Measurements from ENCODE around the gene HOXA3.
A peak's percentile ranks its signal among the peaks of the same experiment; 100 is the strongest.

HOXA3 gene

DNA sequence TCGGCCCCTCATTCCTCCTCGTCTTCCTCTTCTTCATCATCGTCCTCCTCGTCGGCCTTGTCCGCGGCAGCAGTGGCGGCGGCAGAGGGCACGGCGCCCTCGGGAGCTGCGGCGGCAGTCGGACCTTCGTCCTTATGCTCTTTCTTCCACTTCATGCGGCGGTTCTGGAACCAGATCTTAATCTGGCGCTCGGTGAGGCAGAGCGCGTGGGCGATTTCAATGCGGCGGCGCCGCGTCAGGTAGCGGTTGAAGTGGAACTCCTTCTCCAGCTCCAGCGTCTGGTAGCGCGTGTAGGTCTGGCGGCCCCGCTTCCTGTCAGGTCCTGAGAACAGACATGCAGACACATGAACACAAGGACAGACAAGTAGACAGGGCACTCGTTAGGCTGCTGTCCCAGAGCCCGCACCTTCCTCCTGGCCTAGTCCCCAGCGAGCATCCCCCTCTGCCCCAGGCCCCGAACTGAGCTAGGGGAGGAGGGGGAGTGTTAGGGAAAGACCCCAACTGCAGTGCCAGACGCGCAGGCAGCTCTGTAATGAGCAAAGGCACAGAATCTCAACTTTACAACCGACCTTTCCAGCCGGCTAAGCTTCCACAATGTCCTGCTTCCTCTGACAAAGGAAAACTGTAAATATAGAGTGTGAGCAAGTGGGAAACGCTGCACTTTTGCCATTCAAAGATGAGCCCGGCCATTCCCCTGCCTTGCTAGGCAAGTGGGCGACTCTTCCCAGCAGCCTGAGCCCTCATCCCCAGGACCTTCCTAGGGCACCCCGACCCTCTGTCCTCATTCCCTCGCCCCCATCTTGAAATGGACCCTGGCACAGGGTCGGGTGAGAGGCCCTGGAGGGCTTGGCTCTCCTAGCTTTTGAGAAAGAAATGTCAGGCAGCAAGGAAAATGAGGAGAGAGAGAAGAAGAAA lies 2.8 kb upstream of the HOXA3 start:
- DNase-seq: peak; percentile 71

DNA sequence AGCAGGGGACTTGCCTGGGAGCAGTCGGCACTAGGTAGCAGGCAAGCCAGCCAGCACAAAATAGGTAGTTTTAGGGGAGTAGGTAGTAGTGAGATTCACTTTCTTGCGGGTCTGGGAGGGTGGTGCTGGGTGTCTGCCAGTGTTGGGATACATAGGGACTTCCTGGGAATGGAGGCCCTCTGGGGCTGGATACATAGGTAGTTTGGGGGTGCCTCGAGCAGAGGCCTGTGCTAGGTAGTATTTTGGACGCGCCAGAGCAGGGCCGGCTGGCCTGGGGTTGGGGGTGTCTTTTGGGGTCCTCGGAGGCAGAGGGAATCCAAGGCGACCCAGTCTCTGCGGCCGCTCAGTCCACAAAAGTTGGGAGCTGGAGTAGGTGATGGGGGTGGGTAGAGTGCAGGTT lies 2.0 kb upstream of the HOXA3 start:
- no peak for DNase-seq

DNA sequence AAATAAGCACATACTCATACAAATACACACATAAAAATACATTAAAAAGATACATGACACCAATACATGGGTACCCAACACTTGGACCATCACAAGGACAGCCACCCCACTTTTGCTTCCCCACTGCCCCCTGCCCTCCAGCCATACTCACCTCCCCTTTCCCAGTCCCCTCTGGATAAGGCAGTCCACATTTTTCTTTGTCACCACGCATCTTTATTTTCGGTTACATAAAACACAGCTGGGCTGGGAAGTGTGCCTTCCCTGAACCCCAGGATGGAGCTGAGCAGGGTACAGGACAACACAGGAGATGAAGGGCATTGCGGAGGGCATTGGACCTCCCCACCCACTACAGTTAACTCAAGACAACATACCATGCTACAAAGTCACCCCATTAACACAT lies 1.1 kb upstream of the HOXA3 start:
- no peak for DNase-seq

DNA sequence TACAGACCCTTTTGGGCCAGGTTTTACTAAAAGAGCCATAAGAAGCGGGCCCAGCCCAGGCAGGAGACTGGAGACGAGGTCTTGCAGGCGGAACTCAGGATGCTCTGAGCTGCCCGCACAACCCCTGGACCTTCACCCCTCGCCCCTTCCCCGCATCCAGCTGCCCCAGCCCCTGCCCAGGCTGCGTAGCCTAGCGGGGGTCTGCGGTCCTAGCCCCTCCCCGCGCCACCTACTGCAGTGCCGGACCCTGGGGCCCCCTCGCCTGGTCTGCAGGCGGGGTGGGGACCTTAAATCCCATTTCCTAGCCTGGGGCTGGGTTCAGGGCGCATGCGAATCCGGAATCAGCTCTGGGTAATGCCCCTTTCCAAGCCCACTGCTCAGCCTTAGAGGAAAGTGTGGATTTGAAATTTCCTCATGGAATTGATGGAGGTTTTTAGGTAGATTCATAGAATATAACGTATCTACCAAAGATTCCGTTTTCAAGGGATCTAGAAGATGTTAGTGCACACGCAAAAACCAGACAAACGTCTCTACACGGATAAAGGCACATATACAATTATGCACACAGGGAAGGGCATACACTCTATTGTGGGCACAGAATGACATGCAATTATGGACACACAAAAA lies 546 bp upstream of the HOXA3 start:
- DNase-seq: no peak

DNA sequence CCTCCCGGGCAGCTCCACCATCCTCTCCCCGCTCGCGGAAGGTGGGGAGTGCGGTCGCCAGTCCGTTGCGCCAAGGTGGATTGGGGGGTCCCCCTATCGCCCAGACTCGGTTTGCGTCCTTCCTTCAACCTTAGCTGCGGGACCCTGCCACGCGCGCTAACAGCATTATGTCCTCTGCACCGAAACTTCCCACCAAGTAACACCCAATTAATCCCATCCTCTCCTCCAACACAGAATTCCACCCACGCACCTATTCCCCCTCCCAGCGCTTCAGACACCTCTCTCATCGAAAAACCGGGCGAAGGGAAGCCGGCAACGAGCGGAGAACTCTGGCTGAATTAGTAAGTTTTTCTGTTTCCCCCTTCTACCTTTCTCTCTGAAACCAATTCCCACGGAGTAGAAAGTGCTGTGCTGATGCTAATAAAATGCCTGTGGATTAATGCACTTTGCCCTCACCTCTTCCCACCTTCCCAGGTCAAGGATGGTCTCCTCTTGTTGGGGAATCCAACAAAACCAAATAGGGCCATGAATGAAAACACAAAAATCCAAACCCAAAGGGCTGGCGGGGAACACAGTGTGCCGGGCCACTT lies 947 bp downstream of the HOXA3 start:
- no peak for DNase-seq

DNA sequence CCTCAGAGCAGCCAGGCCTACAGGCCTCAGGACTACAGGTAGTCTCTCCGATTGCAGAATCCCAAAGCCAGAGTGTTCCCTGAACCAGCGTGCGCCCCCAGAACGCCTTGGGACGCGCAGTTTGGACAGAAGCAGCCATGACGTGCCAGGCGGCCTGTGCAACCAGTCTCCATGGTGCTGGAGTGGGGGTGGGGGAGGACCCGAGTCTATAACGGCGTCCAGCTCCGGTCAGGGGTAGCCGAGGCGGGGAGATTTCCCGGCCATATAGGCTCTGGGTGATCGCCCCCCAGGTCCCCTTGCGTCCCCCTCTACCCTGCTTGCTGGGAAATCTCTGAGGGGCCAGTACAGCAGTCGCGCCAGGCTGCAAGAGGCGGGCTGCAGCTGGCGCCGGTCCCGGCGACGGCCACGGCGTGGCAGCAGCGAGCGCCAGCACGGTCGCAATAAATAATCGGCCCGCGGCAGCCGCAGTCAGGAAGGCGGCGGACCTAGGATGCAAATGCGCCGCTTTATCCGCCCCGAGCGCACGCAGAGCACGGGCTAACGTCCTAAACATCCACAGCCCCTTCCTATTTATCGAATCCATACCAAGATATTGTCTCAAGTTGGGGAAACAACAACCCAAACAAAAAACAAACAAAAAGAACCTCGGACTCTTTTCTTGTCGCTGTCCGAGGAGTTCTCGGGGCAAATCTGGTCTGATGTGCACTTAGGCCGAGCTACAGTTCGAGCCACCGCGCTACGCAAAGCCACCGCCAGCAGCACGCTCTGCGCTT lies 1.6 kb downstream of the HOXA3 start:
- DNase-seq: peak; percentile 93

DNA sequence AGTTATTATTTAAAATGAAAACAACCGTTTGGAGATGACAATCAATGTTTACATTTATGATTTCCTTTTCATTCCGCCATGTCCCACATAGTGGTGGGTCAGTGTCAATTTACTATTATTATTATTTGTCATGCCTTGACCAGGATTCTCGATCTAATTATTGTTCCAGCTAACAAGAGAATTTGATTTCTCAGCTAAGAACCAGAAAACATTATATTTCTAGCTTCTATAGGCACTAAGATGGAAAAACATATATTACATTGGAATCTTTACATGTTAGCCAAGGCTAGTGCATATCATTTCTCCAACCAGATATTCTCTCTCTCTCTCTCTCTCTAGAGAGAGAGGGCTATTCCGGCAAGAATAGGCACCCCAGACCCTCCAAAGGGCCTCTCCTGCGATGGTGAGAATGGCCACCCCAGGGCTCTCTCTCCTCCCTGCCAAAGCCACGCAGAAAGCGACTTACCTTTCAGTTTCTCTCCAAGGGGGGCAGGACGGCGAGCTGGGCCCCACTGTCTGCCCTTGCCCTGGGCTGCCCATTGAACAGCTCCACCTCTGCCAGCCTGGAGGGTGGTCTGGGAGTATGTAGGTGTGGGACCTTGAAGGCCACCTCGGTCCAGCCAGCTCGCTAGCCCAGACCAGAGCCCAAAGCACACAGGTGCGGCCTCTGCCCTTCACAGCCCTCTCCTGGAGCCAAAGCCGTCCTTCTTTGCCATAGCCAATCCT lies 2.4 kb downstream of the HOXA3 start:
- DNase-seq: no peak

DNA sequence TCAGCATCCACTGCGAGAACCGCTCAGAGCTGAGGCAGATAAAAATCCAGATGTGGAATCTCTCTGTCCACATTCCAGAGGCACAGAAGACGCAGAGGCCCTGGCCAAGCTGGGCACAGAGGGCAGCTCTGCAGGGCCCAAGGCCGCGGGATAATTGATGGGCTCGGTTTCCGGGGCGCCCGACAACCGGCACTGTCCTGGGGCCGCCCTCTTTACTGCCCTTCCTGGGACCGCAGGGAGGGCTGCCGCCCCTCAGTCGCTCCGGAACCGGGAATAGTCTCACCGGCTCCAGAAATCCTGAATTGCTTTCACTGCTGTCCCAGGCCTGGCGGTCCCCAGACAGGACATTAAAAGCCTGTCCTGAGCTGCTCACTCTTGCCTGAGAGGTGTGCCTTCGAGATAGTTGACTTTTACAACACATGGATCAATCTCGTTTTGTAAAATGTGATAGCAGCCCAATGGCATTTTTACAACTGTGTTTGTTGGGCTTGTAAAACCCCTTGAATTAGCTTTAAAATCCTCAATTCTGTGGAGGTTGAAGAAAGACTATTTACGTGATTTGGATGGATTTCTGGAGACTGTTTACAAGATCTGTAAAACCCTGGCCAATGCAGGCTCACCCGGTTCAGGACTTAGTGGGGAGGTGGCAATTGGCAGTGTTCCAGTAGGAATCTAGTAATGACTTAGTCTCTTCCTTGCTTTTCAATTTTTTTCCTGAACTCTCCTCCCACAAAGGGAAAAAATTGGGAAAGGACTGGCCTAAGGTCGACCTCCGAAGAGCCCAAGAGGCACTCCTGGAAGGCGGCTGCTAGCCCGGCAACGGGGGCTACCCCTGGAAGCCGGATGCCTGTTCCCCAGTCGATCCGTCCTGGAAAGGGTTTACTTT lies 3.4 kb downstream of the HOXA3 start:
- DNase-seq: no peak

DNA sequence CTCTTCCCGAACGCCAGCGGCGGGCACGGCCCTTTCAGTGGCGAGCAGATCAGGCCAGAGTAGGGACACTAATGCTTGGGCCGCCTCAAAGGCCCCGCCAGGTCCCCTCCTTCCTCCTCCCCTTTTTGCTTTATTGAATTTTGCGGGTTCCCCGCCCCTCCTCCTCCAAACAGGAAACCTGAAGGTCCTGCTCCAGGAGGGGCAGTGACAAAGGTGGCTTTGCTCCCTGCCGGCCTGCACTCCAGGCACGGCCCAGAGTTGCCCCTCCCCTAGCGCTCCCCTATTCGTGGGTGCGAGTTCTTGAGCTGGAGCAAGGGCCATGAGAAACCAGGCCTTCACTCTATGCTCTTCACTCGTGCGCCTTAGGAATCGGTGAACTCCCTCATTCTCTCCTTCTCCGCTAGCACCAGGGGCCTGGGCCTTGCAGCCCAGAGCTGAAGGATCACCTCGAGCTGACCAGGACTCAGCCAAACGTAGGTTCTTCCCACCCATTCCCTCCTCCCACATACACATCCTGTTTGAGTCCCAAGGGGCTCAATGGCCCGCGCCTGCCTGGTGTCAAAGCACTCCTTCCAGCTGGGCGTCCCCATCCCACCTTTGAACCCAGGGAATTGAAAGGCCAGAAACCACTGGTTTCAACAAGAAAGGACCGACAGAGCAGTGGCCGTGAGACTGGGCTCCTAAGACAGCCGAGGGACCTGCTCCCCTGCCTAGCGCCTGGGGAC lies 4.2 kb downstream of the HOXA3 start:
- DNase-seq: peak; percentile 64

DNA sequence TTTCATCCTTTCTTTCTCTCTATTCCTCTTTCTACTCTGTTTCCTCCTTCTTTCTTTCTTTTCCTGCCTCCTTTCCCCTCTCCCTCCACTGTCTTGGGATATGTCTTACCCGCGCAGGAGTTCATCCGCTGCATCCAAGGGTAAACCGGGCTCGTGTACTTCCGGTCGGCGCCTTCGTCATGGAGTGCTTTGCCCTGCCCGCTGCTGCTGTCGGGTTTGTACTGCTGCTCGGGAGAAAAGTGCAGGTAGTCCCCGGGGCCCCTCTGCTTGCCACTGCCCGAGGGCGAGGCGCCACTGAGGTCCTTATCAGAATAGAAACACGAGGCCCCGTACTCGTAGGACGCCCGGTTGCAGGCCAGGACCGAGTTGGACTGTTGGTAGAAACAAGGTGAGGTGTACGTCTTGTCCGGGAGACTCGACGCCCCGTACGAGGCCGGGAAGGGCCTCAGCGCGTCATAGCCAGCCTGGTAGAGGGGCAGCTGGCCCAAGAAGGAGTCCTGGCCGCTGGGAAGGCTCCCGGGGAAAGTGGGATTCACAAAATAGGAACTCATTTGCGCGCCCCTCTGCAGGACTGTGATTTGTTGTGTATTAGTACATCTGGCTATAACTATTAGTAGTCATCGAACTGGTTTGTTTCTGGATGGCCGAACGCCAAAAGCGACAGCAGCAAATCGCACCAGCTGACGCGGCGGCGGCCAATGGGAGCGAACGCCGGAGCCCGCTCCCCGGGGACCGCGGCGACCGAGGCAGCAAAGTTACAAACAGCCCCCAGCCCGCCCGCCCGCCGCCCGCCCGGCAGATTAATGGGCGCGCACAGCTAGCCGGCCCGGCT lies 5.0 kb downstream of the HOXA3 start, which contains the start of gene HOXA6:
Gene HOXA6 (minus strand): TSS at position 576 of the 832 bp plus-strand sequence. CDS start 25 bp downstream, at position 551.
- peak; percentile 60 for DNase-seq

DNA sequence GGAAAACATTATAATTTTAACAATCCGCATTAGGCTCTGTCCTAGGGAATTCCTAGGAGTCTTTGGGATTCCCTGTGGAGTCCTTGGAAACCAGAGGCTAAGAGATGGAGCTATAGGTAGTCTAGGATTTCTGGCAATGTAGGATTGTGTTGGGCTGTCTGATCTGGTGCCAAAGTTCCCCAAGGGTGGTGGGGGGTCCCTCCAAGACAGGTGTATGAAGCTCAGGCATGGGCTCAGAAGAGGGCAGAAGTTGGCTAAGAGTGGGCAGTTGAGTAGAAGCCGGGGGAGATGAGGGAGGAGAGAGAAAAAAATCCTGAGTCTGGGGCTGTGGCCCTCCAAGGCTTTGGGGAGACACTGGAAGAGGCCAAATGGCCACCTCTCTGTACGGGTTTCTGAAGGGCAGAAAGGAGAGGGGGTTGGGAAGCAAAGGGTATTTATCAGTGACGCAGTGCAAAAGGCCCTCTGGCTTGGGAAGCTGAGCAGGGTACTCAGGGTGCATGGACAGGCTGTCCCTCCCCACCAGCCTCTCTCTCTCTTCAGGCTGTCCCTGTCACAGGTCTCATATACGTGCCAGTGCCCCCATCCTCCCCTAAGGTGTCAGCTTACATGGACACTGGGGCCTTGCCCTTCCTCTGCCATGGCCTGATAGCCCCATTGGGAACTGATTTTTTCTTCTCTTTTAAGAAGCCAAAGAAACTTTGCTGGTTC lies 5.7 kb downstream of the HOXA3 start:
- no peak for DNase-seq

DNA sequence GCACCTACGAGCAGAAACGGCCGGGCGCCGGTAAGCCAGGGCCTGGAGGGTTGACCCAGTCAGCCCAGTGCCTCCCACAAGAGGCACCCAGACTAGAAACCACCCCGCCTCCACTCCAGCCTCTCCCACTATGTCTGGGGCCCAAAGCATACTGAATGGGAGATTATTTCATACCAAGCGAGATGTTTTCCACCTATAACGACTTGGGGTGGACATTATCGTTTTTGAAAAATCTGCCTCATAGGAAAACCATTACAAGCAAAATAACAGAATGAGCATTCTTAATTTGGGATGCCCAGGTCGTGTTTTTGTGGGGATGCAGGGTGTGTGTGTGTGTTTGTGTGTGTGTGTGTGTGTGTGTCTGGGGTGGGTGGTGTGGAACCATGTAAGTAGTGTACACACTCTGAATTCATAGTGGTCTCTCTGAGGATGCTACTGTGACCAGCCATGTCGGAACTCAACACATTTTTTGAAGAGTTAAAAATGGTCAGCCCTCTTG lies 6.4 kb downstream of the HOXA3 start:
- no peak for DNase-seq

DNA sequence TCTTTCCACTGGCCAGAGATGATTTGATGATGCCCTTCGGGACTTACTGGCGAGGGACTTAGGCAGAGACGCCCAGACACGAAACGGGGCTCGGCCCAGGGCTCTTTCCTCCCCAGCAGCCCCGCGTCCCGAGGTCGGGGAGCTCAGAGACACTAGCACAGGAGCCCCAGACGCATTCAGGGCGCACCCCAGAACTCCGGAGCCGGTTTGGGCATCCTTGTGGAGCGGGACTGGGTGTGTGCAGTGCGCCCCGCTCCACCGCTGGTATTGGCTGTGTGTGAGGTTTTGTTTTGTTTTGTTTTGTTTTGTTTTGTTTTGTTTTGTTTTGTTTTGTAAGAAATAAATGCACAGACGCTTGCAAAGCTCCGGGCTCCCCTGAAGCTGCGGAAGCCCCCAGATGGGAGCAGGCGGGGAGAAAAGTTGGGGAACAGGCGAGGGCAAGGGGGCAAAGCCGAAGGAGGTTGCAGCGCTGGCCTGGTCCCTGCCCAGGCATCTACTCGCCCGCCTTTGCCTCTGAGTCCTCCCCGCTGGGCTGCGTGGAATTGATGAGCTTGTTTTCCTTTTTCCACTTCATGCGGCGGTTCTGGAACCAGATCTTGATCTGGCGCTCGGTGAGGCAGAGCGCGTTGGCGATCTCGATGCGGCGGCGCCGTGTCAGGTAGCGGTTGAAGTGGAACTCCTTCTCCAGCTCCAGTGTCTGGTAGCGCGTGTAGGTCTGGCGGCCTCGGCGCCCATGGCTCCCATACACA lies 7.0 kb downstream of the HOXA3 start:
- DNase-seq: no peak

DNA sequence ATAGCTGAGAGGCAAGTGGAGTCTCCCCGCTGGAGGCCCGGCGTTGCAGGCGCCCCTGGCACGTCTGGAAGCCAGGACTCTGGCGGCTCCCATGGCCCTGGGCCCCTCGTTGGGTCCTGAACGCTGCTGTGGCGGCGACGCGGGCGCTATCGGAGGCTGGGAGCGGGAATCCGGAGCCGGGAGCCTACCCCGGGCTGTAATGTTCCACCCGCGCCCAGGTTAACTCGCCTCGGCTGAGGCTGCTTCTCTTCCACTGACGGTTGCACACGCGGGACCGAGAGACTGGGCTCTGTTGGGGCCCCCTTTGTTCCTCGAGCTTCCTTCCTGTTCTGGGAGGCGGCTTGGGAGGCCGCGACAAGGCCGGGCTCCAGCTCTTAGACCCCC lies 7.6 kb downstream of the HOXA3 start:
- no peak for DNase-seq

DNA sequence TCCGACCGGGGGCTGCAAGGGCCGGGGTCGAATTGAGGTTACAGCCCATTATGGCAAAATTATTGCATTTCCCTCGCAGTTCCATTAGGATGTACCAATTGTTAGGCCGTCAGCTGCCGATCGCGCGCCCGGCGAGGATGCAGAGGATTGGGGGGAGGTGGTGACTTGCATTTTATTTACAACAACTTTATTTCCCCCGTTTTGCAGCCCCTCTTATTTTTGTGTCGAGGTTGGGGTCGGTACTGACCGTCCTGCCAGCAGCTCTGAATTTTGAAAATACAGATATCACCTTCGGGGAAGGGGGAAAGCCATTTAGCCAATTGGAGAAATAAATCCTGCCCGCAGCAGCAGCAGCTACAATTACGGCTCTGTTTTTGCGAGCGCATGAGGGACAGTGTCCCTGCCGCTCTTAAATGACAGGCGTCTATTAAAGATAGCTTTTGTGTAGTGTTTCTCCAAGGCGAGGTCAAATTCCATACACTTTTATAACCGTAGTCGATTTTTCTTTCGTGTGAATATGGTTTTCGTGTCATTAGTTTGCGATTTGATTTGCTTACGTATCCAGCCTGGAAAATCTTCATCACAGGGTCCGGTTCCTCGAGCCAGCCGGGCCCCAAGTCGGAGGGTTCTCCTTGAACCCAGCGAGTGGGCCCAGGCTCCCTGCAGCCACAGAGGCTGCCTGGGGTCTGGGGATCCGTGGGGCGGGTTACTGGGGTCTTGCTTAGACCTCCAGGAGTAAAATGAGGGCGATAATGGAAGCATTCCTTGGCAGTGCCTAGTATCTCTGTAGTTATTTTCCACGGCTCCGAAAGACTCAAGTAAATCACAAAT lies 8.2 kb downstream of the HOXA3 start:
- no peak for DNase-seq

DNA sequence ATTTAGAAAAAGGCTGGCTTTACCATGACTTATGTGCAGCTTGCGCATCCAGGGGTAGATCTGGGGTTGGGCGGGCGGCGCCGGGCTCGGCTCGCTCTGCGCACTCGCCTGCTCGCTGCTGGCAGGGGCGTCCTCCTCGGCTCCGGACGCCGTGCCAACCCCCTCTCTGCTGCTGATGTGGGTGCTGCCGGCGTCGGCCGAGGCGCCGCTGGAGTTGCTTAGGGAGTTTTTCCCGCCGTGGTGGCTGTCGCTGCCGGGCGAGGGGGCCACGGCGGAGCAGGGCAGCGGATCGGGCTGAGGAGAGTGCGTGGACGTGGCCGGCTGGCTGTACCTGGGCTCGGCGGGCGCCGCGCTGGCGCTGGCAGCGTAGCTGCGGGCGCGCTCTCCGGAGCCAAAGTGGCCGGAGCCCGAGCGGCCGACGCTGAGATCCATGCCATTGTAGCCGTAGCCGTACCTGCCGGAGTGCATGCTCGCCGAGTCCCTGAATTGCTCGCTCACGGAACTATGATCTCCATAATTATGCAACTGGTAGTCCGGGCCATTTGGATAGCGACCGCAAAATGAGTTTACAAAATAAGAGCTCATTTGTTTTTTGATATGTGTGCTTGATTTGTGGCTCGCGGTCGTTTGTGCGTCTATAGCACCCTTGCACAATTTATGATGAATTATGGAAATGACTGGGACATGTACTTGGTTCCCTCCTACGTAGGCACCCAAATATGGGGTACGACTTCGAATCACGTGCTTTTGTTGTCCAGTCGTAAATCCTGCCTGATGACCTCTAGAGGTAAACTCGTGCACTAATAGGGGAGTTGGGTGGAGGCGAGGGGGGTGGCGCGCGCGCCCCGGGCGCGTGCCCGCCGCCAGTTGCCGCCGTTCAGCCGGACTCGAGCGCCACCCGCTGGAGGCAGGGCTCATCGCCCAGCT lies 9.1 kb downstream of the HOXA3 start, which contains the start of gene HOXA5:
Gene HOXA5 (minus strand): TSS at position 659 of the 927 bp plus-strand sequence. CDS start 74 bp downstream, at position 585.
- peak; percentile 84 for DNase-seq
